Endodermal cell (in vitro differentiated cells): Measurements from ENCODE around the gene PRDM16. TPM values are rescaled to one million over a fixed set of nuclear protein-coding genes. Genes with fewer than 3 reads are reported as not detected.

ENCODE experiments used
- DNase-seq: peaks from one replicate; pipeline ENCODE4 v3.0.0-alpha.2; 2017
- H3K27ac ChIP-seq: 2 replicates; pipeline ENCODE4 v1.5.1; 2013; ENCODE audit warnings: mild to moderate bottlenecking, low read depth, low read length, moderate library complexity
- H3K27me3 ChIP-seq: 2 replicates; pipeline ENCODE4 v1.6.1; 2013; ENCODE audit warnings: mild to moderate bottlenecking, low read length, moderate library complexity; ENCODE audit not compliant: insufficient read depth, control insufficient read depth, poor library complexity, severe bottlenecking
- H3K36me3 ChIP-seq: 2 replicates; pipeline ENCODE4 v1.7.0; 2013; ENCODE audit warnings: mild to moderate bottlenecking, low read length, moderate library complexity; ENCODE audit not compliant: control insufficient read depth, insufficient read depth
- H3K4me1 ChIP-seq: one replicate; pipeline ENCODE4 v1.7.0; 2013; ENCODE audit warnings: low read length; ENCODE audit not compliant: control insufficient read depth, insufficient read depth
- H3K4me3 ChIP-seq: 2 replicates; pipeline ENCODE4 v1.5.1; 2013; ENCODE audit warnings: mild to moderate bottlenecking, low read length, moderate library complexity
- H3K9ac ChIP-seq: 2 replicates; pipeline ENCODE4 v1.6.1; 2013; ENCODE audit warnings: mild to moderate bottlenecking, low read length, moderate library complexity; ENCODE audit not compliant: poor library complexity, severe bottlenecking; ENCODE audit errors: extremely low read depth
- H3K9me3 ChIP-seq: 2 replicates; pipeline ENCODE4 v1.6.1; 2013; ENCODE audit warnings: mild to moderate bottlenecking, low read length, moderate library complexity; ENCODE audit not compliant: control insufficient read depth
- H3K27ac Mint-ChIP-seq: 2 replicates; pipeline ENCODE4 v1.8.0; 2020; ENCODE audit warnings: mixed read lengths
- H3K27me3 Mint-ChIP-seq: 2 replicates; pipeline ENCODE4 v1.8.0; 2021; ENCODE audit warnings: mild to moderate bottlenecking, mixed read lengths; ENCODE audit not compliant: insufficient read depth
- H3K36me3 Mint-ChIP-seq: 2 replicates; pipeline ENCODE4 v1.8.0; 2020; ENCODE audit warnings: low read depth, mixed read lengths
- H3K4me1 Mint-ChIP-seq: 2 replicates; pipeline ENCODE4 v1.8.0; 2020; ENCODE audit warnings: mixed read lengths
- H3K4me3 Mint-ChIP-seq: 2 replicates; pipeline ENCODE4 v1.8.0; 2020; ENCODE audit warnings: mild to moderate bottlenecking, moderate library complexity, mixed read lengths
- H3K9me3 Mint-ChIP-seq: 2 replicates; pipeline ENCODE4 v1.8.0; 2020; ENCODE audit warnings: mild to moderate bottlenecking, mixed read lengths
- WGBS, 2 experiments: methylation state at CpG; one replicate each; pipeline versions ENCODE4 v1.1.5 to v1.1.7; 2013; ENCODE audit warnings: missing lambda C conversion rate in 2 of 2, mixed read lengths in 1 of 2; ENCODE audit not compliant: insufficient coverage in 1 of 2, insufficient read length in 1 of 2; 5-methylcytosine and 5-hydroxymethylcytosine counted together
- total RNA-seq, 2 donors: library from RNA; stranded (reverse); fragmentation: NEBNext Ultra II Directional in 1 of 2; extraction: Animal tissue kit (Norgen Biotek cat#: 25700) in 1 of 2; gene quantifications; 2 replicates in 1 of 2; 3 replicates in 1 of 2; pipeline ENCODE4 v1.2.1, GENCODE V29; 2021
- TF ChIP-seq, protein P1 (sequence below): fragments of 200-600 bp; sonication (generic); conservative IDR thresholded peaks from 2 replicates; pipeline ENCODE4 v1.5.0; 2021; ENCODE audit warnings: antibody characterized with exemption, mild to moderate bottlenecking

Gene PRDM16
- total RNA-seq, 2 donors from 2014 or later = 2.1 to 4.0 TPM

DNA sequence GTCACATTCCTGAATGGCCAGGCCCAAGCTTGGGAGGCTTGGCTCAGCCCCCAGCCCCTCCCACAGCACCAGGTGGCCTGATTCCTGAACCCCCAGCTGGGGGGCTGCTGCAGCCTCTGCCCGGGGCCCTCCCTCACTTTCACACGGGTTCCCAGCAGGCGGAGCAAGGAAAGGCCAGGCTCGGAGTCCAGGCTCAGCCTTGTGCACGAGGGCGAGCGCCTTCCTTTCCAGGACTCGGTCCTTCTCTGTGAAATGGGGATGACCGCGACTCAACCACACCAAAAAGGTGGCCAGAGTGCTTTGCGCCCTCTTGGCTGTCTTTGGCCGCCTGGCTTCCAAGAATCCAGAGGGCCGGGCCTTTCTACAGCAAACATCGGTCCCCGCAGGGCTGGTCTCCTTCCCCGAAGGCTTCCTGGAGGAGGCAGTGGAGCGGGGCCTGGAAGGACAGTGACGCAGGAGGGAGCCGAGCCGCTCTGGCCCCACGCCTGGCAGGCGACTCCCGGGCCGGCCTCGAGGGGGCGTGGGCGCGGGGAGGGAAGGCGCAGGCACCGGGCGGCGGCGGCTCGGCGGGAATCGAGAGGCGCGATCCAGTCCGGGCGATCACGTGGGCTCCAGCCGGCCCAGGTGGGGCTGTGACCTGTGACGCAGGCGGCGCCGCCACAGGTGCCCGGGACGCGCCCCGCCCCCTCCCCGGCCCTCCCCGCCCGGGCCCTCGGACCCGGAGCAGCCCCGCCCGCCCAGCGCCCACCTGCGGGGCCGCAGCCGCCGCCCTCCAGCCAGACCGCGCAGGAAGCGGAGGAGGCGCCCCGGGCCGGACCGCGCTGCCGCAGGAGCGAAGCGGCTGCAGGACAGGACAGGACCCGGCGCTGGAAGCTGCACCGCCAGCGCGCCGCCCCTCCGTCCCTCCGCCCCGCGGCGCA is 385.1 kb downstream of the PRDM16 start, which contains the start of gene ARHGEF16:
TSS of gene ARHGEF16 (plus strand) at position 775 of the 920 bp plus-strand sequence. CDS start 8,420 bp downstream, outside the sequence.
- TF ChIP-seq, protein P1, sequence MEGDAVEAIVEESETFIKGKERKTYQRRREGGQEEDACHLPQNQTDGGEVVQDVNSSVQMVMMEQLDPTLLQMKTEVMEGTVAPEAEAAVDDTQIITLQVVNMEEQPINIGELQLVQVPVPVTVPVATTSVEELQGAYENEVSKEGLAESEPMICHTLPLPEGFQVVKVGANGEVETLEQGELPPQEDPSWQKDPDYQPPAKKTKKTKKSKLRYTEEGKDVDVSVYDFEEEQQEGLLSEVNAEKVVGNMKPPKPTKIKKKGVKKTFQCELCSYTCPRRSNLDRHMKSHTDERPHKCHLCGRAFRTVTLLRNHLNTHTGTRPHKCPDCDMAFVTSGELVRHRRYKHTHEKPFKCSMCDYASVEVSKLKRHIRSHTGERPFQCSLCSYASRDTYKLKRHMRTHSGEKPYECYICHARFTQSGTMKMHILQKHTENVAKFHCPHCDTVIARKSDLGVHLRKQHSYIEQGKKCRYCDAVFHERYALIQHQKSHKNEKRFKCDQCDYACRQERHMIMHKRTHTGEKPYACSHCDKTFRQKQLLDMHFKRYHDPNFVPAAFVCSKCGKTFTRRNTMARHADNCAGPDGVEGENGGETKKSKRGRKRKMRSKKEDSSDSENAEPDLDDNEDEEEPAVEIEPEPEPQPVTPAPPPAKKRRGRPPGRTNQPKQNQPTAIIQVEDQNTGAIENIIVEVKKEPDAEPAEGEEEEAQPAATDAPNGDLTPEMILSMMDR = peak; percentile 79
- peak; percentile 97 for DNase-seq
- H3K4me1 ChIP-seq = peaks cover 13% of the 10 kb centered on the region
- 8 to 16% methylated on average over 23 to 84 of the region's 84 CpGs for WGBS, 2 experiments
- Mint-ChIP-seq H3K27me3 (no peaks in the 10 kb centered on the region), H3K4me3 (peak within 1 kb of the TSS; percentile 81), H3K9me3 (no peaks in the 10 kb centered on the region), H3K27ac (peak within 1 kb of the TSS; percentile 93), H3K4me1 (peaks cover 8% of the 10 kb centered on the region), H3K36me3 (peaks cover 14% of the 10 kb centered on the region)
- H3K36me3 ChIP-seq = peaks cover 12% of the 10 kb centered on the region
- peaks cover 4% of the 10 kb centered on the region for H3K27me3 ChIP-seq
- peak within 1 kb of the TSS; percentile 89 for H3K9ac ChIP-seq
- H3K9me3 ChIP-seq = no peaks in the 10 kb centered on the region
- peak within 1 kb of the TSS; percentile 90 for H3K4me3 ChIP-seq
- H3K27ac ChIP-seq = peak within 1 kb of the TSS; percentile 60

DNA sequence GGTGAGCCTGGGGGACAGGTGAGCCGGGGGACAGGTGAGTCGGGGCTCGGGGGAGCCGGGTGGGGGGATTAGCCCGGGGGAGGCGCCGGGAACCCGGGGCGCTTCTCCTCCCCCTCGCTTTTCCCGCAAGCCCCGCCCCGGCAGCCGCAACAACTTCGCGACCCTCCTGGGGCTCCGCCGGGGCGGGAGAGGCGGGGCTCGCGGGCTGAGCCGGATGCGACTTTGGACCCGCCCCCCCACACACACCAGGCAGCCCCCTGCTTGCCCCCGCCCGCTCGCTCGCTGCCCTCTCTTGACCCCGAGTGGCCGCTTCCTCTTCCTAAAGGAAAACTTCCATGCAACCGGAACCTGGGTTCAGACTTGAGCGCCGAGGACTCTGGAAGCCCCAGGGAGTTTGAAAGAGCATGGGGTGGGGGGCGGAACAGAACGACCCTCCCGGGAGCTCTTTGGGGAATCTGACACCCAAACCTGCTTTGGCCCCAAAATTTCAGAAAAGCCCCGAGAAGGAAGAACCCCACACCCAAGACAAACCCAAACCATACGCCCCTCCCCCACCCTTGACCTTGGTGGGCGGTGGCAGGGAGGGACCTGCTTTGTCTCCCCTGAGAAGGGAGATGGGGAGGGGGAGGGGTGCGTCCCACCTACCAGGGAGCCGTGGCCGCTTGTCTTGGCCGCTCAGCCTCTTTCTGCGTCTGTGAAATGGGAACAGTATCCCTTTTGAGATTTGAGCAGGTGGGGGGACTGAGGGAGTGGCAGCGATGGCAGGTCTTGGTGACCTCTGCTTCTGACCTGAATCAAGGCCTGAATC is 386.0 kb downstream of the PRDM16 start:
- peak overlapping the region; percentile 90 for H3K4me3 ChIP-seq
- DNase-seq = peak; percentile 92
- TF ChIP-seq, protein P1 = no peak
- H3K27me3 ChIP-seq = no peaks in the 10 kb centered on the region
- Mint-ChIP-seq H3K4me3 (peak overlapping the region; percentile 81), H3K27ac (peak overlapping the region; percentile 93), H3K36me3 (peaks cover 19% of the 10 kb centered on the region), H3K4me1 (peaks cover 9% of the 10 kb centered on the region), H3K27me3 (no peaks in the 10 kb centered on the region), H3K9me3 (no peaks in the 10 kb centered on the region)
- 3 to 26% methylated on average over 9 to 44 of the region's 46 CpGs for WGBS, 2 experiments
- peak overlapping the region; percentile 60 for H3K27ac ChIP-seq
- peaks cover 14% of the 10 kb centered on the region for H3K36me3 ChIP-seq
- H3K9ac ChIP-seq = peak overlapping the region; percentile 89
- H3K4me1 ChIP-seq = peaks cover 13% of the 10 kb centered on the region
- H3K9me3 ChIP-seq = no peaks in the 10 kb centered on the region

DNA sequence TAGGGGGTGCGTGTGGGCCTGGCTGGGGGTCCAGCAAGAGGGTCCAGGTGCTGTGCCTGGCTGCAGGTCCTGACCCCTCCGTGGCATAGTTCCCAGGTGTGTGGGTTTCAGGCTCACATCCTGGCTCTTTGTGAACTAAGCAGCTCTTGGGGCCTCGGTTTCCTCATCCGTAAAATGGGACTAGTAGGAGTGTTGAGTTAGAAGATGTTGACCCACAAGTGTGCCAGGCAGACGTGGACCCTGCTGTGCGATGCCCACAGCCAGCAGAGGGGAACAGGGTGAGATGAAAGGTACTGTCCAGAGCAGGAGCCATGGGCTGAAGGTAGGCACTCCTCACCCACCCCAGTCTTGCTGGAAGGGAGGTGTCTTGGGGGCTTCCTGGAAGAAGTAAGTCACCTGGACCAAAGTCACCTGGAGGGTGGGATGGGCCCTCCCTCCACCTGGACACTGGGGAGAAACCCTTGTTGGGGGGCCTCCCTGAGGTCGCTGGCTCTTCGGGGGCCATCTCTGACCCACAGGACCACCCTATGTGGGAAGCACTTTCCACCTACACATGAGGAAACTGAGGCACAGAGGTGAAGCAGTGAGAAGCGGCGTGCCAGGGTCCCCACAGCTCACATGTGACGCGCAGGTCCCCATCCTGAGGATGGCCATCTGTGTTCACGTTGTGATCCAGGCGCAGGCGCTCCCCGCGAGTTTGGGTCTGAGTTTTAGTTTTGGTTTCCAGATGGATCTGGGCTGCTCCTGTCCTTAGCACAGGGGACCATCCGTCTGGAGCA is 386.9 kb downstream of the PRDM16 start:
- no peak overlapping the region for H3K27ac ChIP-seq
- peak overlapping the region; percentile 90 for H3K4me3 ChIP-seq
- peaks cover 11% of the 10 kb centered on the region for H3K4me1 Mint-ChIP-seq
- peak overlapping the region; percentile 93 for H3K27ac Mint-ChIP-seq
- TF ChIP-seq, protein P1 = no peak
- H3K4me1 ChIP-seq = peaks cover 13% of the 10 kb centered on the region
- H3K27me3 Mint-ChIP-seq = no peaks in the 10 kb centered on the region
- no peaks in the 10 kb centered on the region for H3K9me3 ChIP-seq
- WGBS, 2 experiments = 92 to 96% methylated on average over 12 to 18 of the region's 18 CpGs
- no peaks in the 10 kb centered on the region for H3K27me3 ChIP-seq
- H3K9ac ChIP-seq = peak overlapping the region; percentile 89
- no peak for DNase-seq
- peaks cover 14% of the 10 kb centered on the region for H3K36me3 ChIP-seq
- H3K4me3 Mint-ChIP-seq = peak overlapping the region; percentile 81
- no peaks in the 10 kb centered on the region for H3K9me3 Mint-ChIP-seq
- peaks cover 27% of the 10 kb centered on the region for H3K36me3 Mint-ChIP-seq
